ENCODE results near the gene OAT.

DNA sequence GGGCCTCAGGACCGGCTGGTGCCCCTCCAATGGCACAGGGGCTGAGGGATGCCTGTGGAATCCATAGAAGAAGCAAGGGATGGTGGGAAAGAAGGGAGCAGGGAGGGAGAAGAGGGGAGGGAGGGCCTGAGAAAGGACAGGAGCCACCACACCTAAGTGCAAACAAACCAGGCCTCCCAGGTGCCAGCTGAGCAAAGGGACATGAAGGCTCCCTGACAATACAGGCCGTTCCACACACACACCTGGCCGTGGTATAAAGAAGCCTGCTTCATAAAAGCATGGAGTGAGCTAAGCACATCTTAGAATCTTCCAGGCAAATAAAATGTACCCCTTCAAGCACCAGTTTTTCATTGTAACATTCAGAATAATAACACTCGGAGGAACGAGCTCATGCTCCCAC is 54.0 kb downstream of the OAT start:
- TF ChIP-seq, protein P1, sequence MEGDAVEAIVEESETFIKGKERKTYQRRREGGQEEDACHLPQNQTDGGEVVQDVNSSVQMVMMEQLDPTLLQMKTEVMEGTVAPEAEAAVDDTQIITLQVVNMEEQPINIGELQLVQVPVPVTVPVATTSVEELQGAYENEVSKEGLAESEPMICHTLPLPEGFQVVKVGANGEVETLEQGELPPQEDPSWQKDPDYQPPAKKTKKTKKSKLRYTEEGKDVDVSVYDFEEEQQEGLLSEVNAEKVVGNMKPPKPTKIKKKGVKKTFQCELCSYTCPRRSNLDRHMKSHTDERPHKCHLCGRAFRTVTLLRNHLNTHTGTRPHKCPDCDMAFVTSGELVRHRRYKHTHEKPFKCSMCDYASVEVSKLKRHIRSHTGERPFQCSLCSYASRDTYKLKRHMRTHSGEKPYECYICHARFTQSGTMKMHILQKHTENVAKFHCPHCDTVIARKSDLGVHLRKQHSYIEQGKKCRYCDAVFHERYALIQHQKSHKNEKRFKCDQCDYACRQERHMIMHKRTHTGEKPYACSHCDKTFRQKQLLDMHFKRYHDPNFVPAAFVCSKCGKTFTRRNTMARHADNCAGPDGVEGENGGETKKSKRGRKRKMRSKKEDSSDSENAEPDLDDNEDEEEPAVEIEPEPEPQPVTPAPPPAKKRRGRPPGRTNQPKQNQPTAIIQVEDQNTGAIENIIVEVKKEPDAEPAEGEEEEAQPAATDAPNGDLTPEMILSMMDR (IDR thresholded peaks at IDR 0.05; ENCODE audit: insufficient read depth, low read length), result no peak
- TF ChIP-seq POLR2AphosphoS5 (IDR thresholded peaks at IDR 0.05; ENCODE audit: low read depth), result no peak
- TF ChIP-seq, protein P2, sequence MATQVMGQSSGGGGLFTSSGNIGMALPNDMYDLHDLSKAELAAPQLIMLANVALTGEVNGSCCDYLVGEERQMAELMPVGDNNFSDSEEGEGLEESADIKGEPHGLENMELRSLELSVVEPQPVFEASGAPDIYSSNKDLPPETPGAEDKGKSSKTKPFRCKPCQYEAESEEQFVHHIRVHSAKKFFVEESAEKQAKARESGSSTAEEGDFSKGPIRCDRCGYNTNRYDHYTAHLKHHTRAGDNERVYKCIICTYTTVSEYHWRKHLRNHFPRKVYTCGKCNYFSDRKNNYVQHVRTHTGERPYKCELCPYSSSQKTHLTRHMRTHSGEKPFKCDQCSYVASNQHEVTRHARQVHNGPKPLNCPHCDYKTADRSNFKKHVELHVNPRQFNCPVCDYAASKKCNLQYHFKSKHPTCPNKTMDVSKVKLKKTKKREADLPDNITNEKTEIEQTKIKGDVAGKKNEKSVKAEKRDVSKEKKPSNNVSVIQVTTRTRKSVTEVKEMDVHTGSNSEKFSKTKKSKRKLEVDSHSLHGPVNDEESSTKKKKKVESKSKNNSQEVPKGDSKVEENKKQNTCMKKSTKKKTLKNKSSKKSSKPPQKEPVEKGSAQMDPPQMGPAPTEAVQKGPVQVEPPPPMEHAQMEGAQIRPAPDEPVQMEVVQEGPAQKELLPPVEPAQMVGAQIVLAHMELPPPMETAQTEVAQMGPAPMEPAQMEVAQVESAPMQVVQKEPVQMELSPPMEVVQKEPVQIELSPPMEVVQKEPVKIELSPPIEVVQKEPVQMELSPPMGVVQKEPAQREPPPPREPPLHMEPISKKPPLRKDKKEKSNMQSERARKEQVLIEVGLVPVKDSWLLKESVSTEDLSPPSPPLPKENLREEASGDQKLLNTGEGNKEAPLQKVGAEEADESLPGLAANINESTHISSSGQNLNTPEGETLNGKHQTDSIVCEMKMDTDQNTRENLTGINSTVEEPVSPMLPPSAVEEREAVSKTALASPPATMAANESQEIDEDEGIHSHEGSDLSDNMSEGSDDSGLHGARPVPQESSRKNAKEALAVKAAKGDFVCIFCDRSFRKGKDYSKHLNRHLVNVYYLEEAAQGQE (IDR thresholded peaks at IDR 0.05; ENCODE audit: insufficient replicate concordance, low read depth), result no peak
